HepG2 (cell line): Measurements from ENCODE around the gene BEX3. TPM values are rescaled to one million over a fixed set of nuclear protein-coding genes. Genes with fewer than 3 reads are reported as not detected.

ENCODE experiments used
- BHLHE40 ChIP-seq: IDR thresholded peaks from 2 replicates; pipeline ENCODE4 v1.6.1; 2011; ENCODE audit warnings: low read length, improper control_type of control experiment
- GABPB1 ChIP-seq: IDR thresholded peaks from 2 replicates; pipeline ENCODE4 v1.6.1; 2016; ENCODE audit warnings: mild to moderate bottlenecking, missing genetic modification reagents, moderate library complexity, missing compliant biosample characterization
- KMT2B ChIP-seq: IDR thresholded peaks from 2 replicates; pipeline ENCODE4 v1.6.1; 2016; ENCODE audit warnings: missing genetic modification reagents, missing compliant biosample characterization
- MIER3 ChIP-seq: IDR thresholded peaks from 2 replicates; pipeline ENCODE4 v1.6.1; 2016; ENCODE audit warnings: missing compliant biosample characterization, borderline replicate concordance
- PHB2 ChIP-seq: fragments of 450-650 bp; IDR thresholded peaks from 2 replicates; pipeline ENCODE4 v1.6.1; 2018; ENCODE audit not compliant: partially characterized antibody
- POGZ ChIP-seq: sonication (generic); formaldehyde crosslinking; IDR thresholded peaks from 2 replicates; pipeline ENCODE4 v1.4.0; 2020; ENCODE audit warnings: mild to moderate bottlenecking, missing genetic modification reagents
- RARG ChIP-seq: sonication (generic); formaldehyde crosslinking; IDR thresholded peaks from 2 replicates; pipeline ENCODE4 v1.4.0; 2020; ENCODE audit warnings: low read depth, mild to moderate bottlenecking, missing genetic modification reagents
- RBFOX2 ChIP-seq: fragments of 200-400 bp; formaldehyde crosslinking; IDR thresholded peaks from 2 replicates; pipeline ENCODE4 v1.6.1; 2017; ENCODE audit warnings: low read depth, mild to moderate bottlenecking, low read length
- SMYD3 ChIP-seq: sonication (generic); formaldehyde crosslinking; IDR thresholded peaks from 2 replicates; pipeline ENCODE4 v1.8.1; 2023; ENCODE audit warnings: mild to moderate bottlenecking, missing genetic modification reagents
- SOX5 ChIP-seq: IDR thresholded peaks from 2 replicates; pipeline ENCODE4 v1.6.1; 2016; ENCODE audit warnings: borderline replicate concordance
- ZFY ChIP-seq: sonication (generic); formaldehyde crosslinking; IDR thresholded peaks from 2 replicates; pipeline ENCODE4 v1.4.0; 2020; ENCODE audit warnings: missing genetic modification reagents
- ZNF24 ChIP-seq: fragments of 450-650 bp; IDR thresholded peaks from 2 replicates; pipeline ENCODE4 v1.6.1; 2017; ENCODE audit warnings: antibody characterized with exemption, mild to moderate bottlenecking
- ZNF879 ChIP-seq: sonication (generic); formaldehyde crosslinking; IDR thresholded peaks from 2 replicates; pipeline ENCODE4 v1.8.1; 2023; ENCODE audit warnings: missing genetic modification reagents
- polyA plus RNA-seq, 8 experiments: library from polyadenylated mRNA; depleted of rRNA in 3 of 8; stranded (reverse) in 7 of 8; unstranded in 1 of 8; fragments of >200 nt; fragmentation: Illumina TruSeq in 4 of 8; extraction: Trizol in 4 of 8; gene quantifications; 2 replicates each; pipeline versions ENCODE4 v1.2.1 to v1.2.3, GENCODE V29; 2011 to 2016; ENCODE audit warnings: low read depth in 4 of 8, missing spikeins in 1 of 8, mixed read lengths in 1 of 8; ENCODE audit not compliant: insufficient read depth in 1 of 8
- total RNA-seq, 5 experiments: library from RNA; depleted of rRNA; stranded (reverse); fragments of >200 nt; fragmentation: Illumina TruSeq; extraction: Trizol; gene quantifications; 2 replicates each; pipeline ENCODE4 v1.2.3, GENCODE V29; 2016; ENCODE audit warnings: low read depth in 1 of 5
- TF ChIP-seq, protein P1 (sequence below): sonication (generic); formaldehyde crosslinking; IDR thresholded peaks from 2 replicates; pipeline ENCODE4 v1.4.0; 2020; ENCODE audit warnings: mild to moderate bottlenecking, missing genetic modification reagents
- TF ChIP-seq, protein P2 (sequence below), 2 experiments: sonication (generic) in 1 of 2; formaldehyde crosslinking in 1 of 2; IDR thresholded peaks; 2 replicates each; pipeline versions ENCODE4 v1.5.1 to v1.6.1; 2011 to 2020; ENCODE audit warnings: borderline replicate concordance in 1 of 2, low read depth in 1 of 2, low read length in 1 of 2, mild to moderate bottlenecking in 1 of 2, missing genetic modification reagents in 1 of 2, moderate library complexity in 1 of 2
- TF ChIP-seq, protein P3 (sequence below): sonication (generic); formaldehyde crosslinking; conservative IDR thresholded peaks from 2 replicates; pipeline ENCODE4 v1.8.0; 2022; ENCODE audit warnings: mild to moderate bottlenecking, moderate library complexity, missing genetic modification reagents
- TF ChIP-seq, protein P4 (sequence below): sonication (generic); formaldehyde crosslinking; IDR thresholded peaks from 2 replicates; pipeline ENCODE4 v1.9.0; 2022; ENCODE audit warnings: low read depth, missing genetic modification reagents
- TF ChIP-seq, protein P5 (sequence below): sonication (generic); formaldehyde crosslinking; IDR thresholded peaks from 2 replicates; pipeline ENCODE4 v1.8.0; 2022; ENCODE audit warnings: mild to moderate bottlenecking, missing genetic modification reagents; ENCODE audit not compliant: insufficient replicate concordance

BEX3 gene
- total and polyA plus RNA-seq, 2 of the 13 experiments (the other 11 are each of a cell fraction or from before 2014, with no cell fraction given): 50.9 to 55.8 TPM

DNA sequence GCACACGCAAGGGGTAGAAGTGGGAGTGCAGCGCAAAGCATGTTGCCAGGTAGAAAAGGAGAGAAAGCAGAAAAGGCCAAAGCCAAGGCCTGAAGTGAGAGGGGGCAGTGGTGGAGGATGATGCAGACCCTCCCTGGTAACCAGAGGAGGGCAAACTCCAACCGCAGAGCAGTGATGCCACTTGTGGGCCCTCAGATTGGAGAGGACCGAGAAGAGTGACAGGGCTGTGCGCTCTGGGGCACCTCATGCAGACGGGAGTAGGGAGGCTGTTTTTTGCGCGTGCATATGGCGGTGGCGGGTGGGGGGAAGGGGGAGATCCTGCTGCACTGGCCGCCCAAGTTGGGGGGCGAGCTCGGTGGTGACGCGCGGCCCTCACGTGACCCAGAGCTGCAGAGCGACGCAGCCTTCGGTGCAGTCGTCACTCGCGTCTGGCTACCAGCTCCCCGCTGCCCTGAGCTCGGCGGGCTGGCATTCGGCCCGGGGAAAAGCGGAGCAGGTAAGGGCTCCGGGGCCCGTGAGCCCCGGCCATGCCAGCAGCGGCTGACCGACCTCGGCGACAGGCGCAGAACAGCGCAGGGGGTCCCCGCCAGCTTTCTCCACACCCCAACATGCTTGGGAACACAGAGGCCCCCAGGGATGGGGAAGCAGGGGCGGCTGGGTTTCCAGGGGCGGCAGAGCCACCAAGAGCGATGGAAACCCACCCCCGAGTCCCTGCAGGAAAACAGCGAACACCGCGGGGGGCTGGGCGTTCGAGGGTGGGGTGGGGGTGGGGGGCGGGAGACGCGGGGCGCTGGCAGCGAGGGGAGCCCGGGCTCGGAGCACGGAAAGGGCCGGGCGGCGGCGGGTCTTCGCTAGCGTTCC lies at the start of gene BEX3 (continued):
- TF ChIP-seq, protein P1, sequence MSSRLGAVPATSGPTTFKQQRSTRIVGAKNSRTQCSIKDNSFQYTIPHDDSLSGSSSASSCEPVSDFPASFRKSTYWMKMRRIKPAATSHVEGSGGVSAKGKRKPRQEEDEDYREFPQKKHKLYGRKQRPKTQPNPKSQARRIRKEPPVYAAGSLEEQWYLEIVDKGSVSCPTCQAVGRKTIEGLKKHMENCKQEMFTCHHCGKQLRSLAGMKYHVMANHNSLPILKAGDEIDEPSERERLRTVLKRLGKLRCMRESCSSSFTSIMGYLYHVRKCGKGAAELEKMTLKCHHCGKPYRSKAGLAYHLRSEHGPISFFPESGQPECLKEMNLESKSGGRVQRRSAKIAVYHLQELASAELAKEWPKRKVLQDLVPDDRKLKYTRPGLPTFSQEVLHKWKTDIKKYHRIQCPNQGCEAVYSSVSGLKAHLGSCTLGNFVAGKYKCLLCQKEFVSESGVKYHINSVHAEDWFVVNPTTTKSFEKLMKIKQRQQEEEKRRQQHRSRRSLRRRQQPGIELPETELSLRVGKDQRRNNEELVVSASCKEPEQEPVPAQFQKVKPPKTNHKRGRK (CRISPR knock-in tag): no peak
- TF ChIP-seq RBFOX2 (peak; percentile 61), POGZ (CRISPR knock-in tag) (no peak; the same call in 1 of the 2 replicates), ZNF879 (CRISPR knock-in tag) (no peak), RARG (CRISPR knock-in tag) (no peak), PHB2 (no peak), SOX5 (no peak), KMT2B (CRISPR knock-in tag) (no peak), ZNF24 (no peak), SMYD3 (CRISPR knock-in tag) (no peak), MIER3 (CRISPR knock-in tag) (no peak), BHLHE40 (peak; percentile 72), ZFY (CRISPR knock-in tag) (peak; percentile 35; the same call in 1 of the 2 replicates), GABPB1 (CRISPR knock-in tag) (peak; percentile 23; the same call in 1 of the 2 replicates)
- TF ChIP-seq, protein P2, sequence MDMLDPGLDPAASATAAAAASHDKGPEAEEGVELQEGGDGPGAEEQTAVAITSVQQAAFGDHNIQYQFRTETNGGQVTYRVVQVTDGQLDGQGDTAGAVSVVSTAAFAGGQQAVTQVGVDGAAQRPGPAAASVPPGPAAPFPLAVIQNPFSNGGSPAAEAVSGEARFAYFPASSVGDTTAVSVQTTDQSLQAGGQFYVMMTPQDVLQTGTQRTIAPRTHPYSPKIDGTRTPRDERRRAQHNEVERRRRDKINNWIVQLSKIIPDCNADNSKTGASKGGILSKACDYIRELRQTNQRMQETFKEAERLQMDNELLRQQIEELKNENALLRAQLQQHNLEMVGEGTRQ (IDR thresholded peaks at IDR 0.05; ENCODE audit: low read depth, low read length): 0 out of 2 replicates have a peak, but pooled peaks have one; percentile 53
- TF ChIP-seq, protein P2 (CRISPR knock-in tag; IDR thresholded peaks at IDR 0.05; ENCODE audit: borderline replicate concordance): peak; percentile 87; the same call in 1 of the 2 replicates
- TF ChIP-seq, protein P3, sequence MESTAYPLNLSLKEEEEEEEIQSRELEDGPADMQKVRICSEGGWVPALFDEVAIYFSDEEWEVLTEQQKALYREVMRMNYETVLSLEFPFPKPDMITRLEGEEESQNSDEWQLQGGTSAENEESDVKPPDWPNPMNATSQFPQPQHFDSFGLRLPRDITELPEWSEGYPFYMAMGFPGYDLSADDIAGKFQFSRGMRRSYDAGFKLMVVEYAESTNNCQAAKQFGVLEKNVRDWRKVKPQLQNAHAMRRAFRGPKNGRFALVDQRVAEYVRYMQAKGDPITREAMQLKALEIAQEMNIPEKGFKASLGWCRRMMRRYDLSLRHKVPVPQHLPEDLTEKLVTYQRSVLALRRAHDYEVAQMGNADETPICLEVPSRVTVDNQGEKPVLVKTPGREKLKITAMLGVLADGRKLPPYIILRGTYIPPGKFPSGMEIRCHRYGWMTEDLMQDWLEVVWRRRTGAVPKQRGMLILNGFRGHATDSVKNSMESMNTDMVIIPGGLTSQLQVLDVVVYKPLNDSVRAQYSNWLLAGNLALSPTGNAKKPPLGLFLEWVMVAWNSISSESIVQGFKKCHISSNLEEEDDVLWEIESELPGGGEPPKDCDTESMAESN: 0 out of 2 replicates have a peak, but pooled peaks have one; percentile 27
- TF ChIP-seq, protein P4, sequence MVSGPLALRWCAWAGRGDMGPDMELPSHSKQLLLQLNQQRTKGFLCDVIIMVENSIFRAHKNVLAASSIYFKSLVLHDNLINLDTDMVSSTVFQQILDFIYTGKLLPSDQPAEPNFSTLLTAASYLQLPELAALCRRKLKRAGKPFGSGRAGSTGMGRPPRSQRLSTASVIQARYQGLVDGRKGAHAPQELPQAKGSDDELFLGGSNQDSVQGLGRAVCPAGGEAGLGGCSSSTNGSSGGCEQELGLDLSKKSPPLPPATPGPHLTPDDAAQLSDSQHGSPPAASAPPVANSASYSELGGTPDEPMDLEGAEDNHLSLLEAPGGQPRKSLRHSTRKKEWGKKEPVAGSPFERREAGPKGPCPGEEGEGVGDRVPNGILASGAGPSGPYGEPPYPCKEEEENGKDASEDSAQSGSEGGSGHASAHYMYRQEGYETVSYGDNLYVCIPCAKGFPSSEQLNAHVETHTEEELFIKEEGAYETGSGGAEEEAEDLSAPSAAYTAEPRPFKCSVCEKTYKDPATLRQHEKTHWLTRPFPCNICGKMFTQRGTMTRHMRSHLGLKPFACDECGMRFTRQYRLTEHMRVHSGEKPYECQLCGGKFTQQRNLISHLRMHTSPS: no peak
- TF ChIP-seq, protein P5, sequence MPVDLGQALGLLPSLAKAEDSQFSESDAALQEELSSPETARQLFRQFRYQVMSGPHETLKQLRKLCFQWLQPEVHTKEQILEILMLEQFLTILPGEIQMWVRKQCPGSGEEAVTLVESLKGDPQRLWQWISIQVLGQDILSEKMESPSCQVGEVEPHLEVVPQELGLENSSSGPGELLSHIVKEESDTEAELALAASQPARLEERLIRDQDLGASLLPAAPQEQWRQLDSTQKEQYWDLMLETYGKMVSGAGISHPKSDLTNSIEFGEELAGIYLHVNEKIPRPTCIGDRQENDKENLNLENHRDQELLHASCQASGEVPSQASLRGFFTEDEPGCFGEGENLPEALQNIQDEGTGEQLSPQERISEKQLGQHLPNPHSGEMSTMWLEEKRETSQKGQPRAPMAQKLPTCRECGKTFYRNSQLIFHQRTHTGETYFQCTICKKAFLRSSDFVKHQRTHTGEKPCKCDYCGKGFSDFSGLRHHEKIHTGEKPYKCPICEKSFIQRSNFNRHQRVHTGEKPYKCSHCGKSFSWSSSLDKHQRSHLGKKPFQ (CRISPR knock-in tag): no peak
